ENCODE measurements around the gene RPS6KB2. TPM values are rescaled to one million over a fixed set of nuclear protein-coding genes. Genes with fewer than 3 reads are reported as not detected.

RPS6KB2 gene
- total RNA-seq, 1 experiment from 2014 or later = 58.8 TPM

GRCh38 chr11:67437809-67438157 lies 9.5 kb downstream of the RPS6KB2 start:
- Histone ChIP-seq H3K9me3 (ENCODE audit: low read depth, low read length, poor library complexity, severe bottlenecking) (no peaks in the 10 kb centered on the region), H3K4me1 (ENCODE audit: insufficient read depth, low read length, poor library complexity, severe bottlenecking) (no peaks in the 10 kb centered on the region), H3K4me3 (ENCODE audit: low read depth, low read length, poor library complexity, severe bottlenecking) (no peak overlapping the region), H3K27me3 (replicated peaks; ENCODE audit: insufficient read depth, low read depth, low read length, poor library complexity) (no peaks in the 10 kb centered on the region), H3K36me3 (ENCODE audit: insufficient read depth, low read length, poor library complexity, severe bottlenecking) (peaks cover 36% of the 10 kb centered on the region), H3K27ac (ENCODE audit: low read depth, low read length, poor library complexity, severe bottlenecking) (no peak overlapping the region)
- TF ChIP-seq, protein P1, sequence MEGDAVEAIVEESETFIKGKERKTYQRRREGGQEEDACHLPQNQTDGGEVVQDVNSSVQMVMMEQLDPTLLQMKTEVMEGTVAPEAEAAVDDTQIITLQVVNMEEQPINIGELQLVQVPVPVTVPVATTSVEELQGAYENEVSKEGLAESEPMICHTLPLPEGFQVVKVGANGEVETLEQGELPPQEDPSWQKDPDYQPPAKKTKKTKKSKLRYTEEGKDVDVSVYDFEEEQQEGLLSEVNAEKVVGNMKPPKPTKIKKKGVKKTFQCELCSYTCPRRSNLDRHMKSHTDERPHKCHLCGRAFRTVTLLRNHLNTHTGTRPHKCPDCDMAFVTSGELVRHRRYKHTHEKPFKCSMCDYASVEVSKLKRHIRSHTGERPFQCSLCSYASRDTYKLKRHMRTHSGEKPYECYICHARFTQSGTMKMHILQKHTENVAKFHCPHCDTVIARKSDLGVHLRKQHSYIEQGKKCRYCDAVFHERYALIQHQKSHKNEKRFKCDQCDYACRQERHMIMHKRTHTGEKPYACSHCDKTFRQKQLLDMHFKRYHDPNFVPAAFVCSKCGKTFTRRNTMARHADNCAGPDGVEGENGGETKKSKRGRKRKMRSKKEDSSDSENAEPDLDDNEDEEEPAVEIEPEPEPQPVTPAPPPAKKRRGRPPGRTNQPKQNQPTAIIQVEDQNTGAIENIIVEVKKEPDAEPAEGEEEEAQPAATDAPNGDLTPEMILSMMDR (conservative IDR thresholded peaks at IDR 0.05; ENCODE audit: low read depth, low read length) = no peak
- TF ChIP-seq EZH2 (IDR thresholded peaks at IDR 0.05; ENCODE audit: borderline replicate concordance, low read depth, low read length, poor library complexity, severe bottlenecking) = no peak
- intact Hi-C loops (cut with micrococcal nuclease; ENCODE audit: unreplicated experiment) = no loop called here
- ChIA-PET POLR2A (ENCODE audit: low non-redundant PET) (no interaction called here), CTCF (no interaction called here)
- no TSS peak for BruUV-seq (replicated peaks)
- no peak for DNase-seq (ENCODE audit: low spot score)

- POLR2A ChIA-PET (ENCODE audit: low non-redundant PET) = no interaction called here
- H3K36me3 ChIP-seq (ENCODE audit: insufficient read depth, low read length, poor library complexity, severe bottlenecking) = peaks cover 31% of the 10 kb centered on the region
- CTCF ChIA-PET = interaction anchor here (1.0 kb wide), 1 partner anchor 37 kb away, joined by 3 read pairs; the partner anchor contains the start of gene PPP1CA
- TF ChIP-seq, protein P1 (conservative IDR thresholded peaks at IDR 0.05; ENCODE audit: low read depth, low read length) = no peak
- TF ChIP-seq EZH2 (IDR thresholded peaks at IDR 0.05; ENCODE audit: borderline replicate concordance, low read depth, low read length, poor library complexity, severe bottlenecking) = no peak
- H3K27me3 ChIP-seq (replicated peaks; ENCODE audit: insufficient read depth, low read depth, low read length, poor library complexity) = no peaks in the 10 kb centered on the region
- H3K4me1 ChIP-seq (ENCODE audit: insufficient read depth, low read length, poor library complexity, severe bottlenecking) = no peaks in the 10 kb centered on the region
- DNase-seq (ENCODE audit: low spot score) = no peak
- intact Hi-C loops (cut with micrococcal nuclease; ENCODE audit: unreplicated experiment) = no loop called here
- H3K9me3 ChIP-seq (ENCODE audit: low read depth, low read length, poor library complexity, severe bottlenecking) = no peaks in the 10 kb centered on the region
- no TSS peak for BruUV-seq (replicated peaks)
- H3K27ac ChIP-seq (ENCODE audit: low read depth, low read length, poor library complexity, severe bottlenecking) = no peak overlapping the region
- no peak overlapping the region for H3K4me3 ChIP-seq (ENCODE audit: low read depth, low read length, poor library complexity, severe bottlenecking)
Measured at GRCh38 chr11:67438158-67438902, 10.0 kb downstream of the RPS6KB2 start.

DNA sequence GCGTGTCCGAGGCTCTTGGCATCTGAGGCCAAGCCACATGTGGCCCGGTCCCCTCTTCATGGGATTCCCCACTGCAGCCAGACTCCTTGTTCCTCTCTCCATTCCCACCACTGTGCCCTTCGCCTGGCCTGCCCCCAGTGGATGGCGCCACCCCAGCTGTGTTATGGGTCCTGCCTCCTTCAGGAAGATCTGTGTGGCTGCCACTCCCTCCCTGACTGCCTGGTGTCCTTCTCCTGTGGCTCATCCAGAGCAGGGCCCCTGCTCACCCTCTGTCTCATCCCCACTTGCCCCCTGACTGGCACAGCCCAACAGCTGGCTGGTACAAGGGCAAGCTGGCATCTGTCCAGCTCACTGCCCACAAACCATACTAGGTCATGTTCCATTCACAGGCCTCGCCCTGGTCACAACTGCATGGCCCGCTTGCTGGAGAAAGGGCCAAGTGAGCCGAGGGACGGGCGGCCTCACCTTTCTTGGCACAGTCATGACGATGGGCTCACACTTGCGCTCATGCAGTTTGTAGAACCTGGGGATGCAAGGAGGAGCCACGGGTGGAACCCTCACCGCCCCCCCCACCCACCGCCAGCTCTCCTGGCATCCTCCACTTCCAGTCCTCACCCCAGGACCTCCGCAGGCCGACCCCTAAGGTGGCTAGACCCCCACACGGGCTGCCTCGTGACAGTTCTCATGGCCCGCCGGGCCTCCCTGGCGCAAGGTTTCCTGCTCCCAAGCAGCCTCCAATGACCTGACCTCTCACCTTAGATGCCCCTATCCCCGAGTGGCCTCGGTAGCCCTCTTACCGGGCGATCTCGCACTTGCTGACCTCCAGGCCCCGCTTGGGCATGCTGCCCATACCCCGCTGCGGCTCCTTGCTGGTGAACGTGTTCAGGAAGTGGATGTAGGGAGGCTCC lies 11.3 kb downstream of the RPS6KB2 start:
- no TSS peak for BruUV-seq (replicated peaks)
- intact Hi-C loops (cut with micrococcal nuclease; ENCODE audit: unreplicated experiment) = no loop called here
- TF ChIP-seq, protein P1 (conservative IDR thresholded peaks at IDR 0.05; ENCODE audit: low read depth, low read length) = peak; percentile 53; the same call in 1 of the 2 replicates
- no peak for TF ChIP-seq EZH2 (IDR thresholded peaks at IDR 0.05; ENCODE audit: borderline replicate concordance, low read depth, low read length, poor library complexity, severe bottlenecking)
- no peaks in the 10 kb centered on the region for H3K27me3 ChIP-seq (replicated peaks; ENCODE audit: insufficient read depth, low read depth, low read length, poor library complexity)
- CTCF ChIA-PET = interaction anchor here (0.6 to 1.0 kb wide), 2 partner anchors 38 to 801 kb away, joined by 3 read pairs; partner anchors contain the start of genes PPP1CA and RBM4
- H3K36me3 ChIP-seq (ENCODE audit: insufficient read depth, low read length, poor library complexity, severe bottlenecking) = peaks cover 20% of the 10 kb centered on the region
- POLR2A ChIA-PET (ENCODE audit: low non-redundant PET) = interaction anchor here (0.7 kb wide), 1 partner anchor 9 kb away, joined by 3 read pairs; no protein-coding TSS in a partner anchor
- no peak overlapping the region for H3K27ac ChIP-seq (ENCODE audit: low read depth, low read length, poor library complexity, severe bottlenecking)
- peaks cover 5% of the 10 kb centered on the region for H3K4me1 ChIP-seq (ENCODE audit: insufficient read depth, low read length, poor library complexity, severe bottlenecking)
- no peaks in the 10 kb centered on the region for H3K9me3 ChIP-seq (ENCODE audit: low read depth, low read length, poor library complexity, severe bottlenecking)
- H3K4me3 ChIP-seq (ENCODE audit: low read depth, low read length, poor library complexity, severe bottlenecking) = no peak overlapping the region
- DNase-seq (ENCODE audit: low spot score) = peak; percentile 60
